Activated CD4-positive, alpha-beta T cell treated with anti-CD3 and anti-CD28 coated beads, Interleukin-2, Interleukin-6, amounts not matched to agents 100 ng/mL and 50 ng/mL, durations not matched to agents 16 hours and 8 hours (primary cell): Measurements from ENCODE around the gene SLC6A3.
"Not testable (repeated sequence)": the region's sequence is repeated elsewhere in the genome, so short reads cannot be mapped to it uniquely, and the experiment has no call there.

Experiments
- DNase-seq: peaks from one replicate; pipeline ENCODE4 v3.0.0-alpha.2; 2020

SLC6A3 gene

DNA sequence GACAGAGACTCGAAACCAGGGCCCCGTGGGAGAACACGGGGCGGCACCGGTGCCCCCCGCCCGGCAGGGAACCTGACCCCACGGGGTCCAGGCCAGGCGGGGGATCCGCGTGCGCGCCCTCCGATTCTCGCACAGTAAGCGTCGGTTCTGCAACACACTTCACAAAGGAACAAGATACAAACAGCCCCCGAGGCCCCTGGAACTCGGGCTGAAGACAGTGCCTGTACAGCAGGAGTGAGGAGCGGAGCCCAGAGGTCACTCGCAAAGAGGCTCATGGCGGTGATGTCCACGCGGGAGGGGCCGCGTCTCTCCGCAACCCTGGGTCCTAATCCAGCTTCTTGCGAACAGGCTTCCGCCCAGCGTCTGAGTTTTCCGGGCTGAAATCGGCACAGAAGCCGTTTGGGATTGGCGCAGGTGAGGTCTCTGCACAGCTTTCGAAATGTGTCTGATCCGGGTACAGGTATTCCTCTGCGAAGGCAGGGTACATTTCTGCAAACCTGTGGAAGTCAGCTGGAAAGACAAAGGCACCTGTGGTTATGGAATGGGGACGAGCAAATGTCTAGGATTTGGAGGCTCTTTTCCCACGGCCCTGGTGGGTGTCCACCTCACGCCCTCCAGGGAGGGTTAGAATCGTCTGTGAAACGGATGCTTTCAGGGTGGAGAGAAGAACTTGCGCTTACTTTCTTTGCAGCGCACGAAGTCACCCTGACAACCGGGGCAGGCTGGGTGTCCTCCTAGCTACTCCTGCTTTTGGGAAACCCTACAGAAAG, 18.3 kb upstream of the SLC6A3 start:
- DNase-seq: no peak

DNA sequence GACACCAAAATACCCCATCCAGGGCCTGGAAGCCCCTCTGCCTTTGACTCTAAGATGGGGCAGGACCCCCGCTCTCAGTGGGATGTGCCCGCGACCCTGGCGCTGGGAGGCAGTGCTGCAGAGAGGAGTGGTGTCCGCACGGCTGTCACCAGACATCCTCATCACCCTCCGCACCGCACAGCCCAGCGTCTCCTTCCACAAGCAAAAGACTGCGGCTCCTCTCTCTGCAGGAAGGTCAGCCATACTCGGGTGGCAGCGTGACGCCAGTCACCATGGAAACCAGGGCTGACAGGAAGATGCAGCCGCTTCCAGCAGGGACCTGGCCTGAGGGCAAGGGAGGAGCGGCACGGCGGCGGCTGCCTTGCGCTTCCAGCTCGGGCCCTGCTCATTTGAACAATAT, 17.1 kb upstream of the SLC6A3 start:
- DNase-seq: no peak

DNA sequence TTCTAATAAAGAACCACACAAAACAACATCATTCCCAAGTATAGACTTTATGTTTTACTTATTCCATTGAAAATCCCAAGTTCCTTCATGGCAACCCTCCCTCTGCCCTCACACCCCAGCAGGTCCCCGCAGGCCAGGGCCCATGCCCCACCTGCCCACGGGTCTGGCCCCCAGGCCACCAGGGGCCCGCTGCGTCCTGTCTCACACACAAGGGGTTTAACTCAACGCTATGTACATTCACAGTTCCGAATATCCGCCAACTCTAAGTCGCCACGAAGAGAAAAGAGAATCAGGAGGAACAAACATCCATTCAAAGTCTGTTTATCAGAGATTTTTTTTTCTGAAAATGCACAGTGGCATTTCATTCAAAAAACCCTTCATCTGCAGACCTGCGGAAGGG, 16.2 kb upstream of the SLC6A3 start:
- DNase-seq: no peak

DNA sequence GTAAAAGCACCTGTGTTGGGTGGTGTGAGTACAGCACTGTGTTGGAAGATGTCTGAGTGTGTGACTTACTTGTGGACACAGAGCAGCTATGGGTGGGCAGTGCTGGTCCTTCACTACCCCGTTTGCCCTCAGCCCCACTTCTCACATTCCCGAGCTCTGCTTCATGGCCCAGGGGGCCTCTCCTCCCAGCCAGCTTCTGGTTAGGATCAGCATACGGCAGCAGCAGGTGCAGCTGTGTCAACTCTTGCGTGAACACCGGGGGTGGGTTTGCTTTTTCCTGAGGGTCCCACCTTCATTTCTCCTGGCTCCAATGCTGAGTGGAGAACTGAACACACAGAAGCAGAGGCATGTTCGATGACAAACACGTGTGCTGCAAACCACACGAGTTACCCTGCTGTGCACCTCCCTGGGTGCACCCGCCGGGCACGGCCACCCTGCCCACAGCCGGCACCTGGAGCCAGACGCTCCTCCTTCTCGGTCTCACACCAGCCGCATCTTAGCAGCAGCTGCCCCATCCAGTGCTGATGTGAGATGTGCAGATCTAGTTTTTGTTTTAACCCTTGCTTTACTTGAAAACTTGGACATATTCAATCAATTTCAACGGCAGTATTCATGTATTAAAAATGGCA, 14.9 kb upstream of the SLC6A3 start:
- no peak for DNase-seq

DNA sequence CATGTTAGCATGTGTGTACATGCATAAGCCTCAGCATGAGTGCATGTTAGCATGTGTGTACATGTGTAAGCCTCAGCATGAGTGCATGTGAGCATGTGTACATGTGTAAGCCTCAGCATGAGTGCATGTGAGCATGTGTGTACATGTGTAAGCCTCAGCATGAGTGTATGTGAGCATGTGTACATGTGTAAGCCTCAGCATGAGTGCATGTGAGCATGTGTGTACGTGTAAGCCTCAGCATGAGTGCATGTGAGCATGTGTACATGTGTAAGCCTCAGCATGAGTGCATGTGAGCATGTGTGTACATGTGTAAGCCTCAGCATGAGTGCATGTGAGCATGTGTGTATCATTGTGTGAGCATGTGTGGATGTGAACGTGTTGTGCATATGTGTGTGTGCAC, 14.2 kb upstream of the SLC6A3 start:
- not testable (repeated sequence) for DNase-seq

DNA sequence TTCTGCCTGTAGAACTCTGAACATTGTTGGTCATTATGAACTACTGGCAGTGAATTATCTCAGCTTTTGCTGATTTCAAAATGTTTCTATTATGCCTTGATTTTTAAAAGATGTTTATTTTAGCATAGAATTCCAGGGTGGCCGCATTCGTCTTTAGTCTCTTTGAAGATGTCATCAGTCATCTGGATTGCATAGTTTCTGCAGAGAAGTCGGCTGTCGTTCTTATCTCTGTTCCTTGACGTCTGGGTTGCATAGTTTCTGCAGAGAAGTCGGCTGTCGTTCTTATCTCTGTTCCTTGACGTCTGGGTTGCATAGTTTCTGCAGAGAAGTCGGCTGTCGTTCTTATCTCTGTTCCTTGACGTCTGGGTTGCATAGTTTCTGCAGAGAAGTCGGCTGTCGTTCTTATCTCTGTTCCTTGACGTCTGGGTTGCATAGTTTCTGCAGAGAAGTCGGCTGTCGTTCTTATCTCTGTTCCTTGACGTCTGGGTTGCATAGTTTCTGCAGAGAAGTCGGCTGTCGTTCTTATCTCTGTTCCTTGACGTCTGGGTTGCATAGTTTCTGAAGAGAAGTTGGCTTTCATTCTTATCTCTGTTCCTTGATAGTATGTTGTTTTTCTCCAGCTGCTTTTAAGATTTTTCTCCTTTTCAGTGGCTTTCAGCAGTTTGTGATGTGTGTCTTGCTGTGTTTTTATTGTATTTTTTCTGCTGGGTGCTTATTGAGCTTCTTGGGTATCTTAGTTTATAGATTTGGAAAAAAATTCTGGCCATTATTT, 11.1 kb upstream of the SLC6A3 start:
- DNase-seq: not testable (repeated sequence)

DNA sequence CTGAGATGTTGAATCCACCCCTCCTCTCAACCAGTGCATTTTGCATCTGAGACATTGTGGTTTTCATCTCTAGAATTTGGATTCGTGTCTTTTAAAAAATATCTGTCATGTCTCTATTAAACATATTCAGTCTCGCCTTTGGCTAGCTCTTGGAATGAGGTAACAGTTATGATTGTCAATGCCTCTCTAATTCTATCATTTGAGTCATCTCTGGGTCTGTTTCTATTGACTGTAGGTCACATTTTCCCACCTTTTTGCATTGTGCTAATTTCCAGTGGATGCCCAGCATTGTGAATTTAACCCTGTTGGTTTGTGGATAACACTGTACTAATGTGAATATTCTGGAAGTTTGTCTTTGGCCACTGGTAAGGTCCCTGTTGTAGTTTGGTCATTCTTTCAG, 8.4 kb upstream of the SLC6A3 start:
- DNase-seq: no peak

DNA sequence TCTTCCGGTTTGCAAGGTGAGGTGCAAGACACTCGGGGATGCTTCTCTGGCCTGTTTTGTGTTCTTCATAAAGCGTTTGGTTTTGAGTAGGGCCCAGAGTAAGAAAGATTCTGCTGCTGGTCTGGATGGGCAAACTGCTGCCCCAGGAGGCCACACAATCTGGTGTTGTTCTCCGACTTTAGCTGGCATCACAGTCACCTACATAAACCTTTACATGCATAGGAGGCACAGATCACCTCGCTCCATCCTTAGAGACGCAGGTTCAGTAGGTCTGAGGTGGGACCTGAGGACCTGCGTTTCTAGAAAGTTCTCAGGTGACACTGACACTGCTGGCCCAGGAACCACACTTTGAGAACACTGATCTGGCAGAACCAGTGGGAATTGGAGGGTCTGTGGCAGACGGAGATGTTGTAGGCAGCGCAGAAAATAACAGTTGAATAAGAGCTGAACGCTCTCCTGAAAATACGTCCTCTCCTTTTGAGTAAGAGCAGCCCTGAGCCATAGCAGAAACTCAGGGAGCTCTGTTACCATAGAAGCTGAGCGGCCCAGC, 3.9 kb upstream of the SLC6A3 start:
- DNase-seq: no peak

DNA sequence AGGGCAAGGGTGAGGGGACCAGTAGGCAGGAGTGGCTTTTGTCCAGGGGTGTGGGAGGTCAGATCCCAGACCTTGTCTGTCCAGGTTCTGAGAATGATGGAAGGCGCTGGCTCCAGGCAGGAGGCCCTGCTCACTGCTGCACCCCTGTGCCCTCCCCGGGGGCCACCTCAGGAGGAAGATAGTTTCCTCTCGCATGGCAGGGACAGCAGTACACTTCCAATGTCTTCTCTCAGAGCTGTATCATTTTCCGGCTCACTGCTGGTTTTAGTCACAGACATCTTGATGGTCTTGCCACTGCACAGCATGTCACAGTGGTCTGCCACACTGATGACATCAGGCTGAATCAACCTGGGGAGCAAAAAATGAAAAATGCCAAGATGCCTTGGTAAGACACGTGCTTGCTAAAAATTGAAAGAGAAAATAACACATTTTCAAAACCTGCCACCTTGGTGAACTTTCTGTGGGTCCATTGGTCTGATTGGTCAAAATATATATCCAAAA, 3.3 kb upstream of the SLC6A3 start:
- no peak for DNase-seq

DNA sequence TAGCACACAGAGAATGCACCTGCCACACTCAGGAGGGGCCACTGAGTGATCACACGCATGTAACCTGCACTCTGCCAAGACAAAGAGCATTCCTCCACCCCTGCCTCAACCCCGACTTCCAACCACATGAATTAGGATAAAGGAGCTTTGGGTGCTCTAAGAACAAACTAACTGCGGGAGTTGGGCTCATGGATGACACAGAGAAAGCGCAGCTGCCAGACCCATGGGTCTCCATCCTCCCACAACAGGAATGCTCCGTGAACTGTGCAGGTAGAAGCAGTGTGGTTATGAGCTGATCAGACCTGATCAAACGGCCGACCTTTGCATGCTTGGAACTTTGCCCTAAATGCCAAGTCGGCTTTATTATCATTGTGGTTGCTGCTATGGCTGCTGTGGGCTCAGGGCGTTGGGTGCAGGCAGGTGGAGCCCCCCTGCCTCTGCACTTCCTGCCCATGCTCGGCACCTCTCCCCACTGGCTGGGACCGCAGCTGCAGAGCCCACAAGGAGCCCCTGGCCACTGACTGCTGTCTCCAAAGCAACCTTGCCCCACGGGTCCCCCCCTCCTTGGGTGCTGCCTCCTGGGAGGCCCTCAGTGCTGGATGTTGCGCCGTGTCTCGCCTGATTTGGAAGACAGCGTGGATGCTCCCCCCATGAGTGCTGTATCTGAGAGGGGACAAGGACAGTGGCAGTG, 2.6 kb upstream of the SLC6A3 start:
- no peak for DNase-seq

DNA sequence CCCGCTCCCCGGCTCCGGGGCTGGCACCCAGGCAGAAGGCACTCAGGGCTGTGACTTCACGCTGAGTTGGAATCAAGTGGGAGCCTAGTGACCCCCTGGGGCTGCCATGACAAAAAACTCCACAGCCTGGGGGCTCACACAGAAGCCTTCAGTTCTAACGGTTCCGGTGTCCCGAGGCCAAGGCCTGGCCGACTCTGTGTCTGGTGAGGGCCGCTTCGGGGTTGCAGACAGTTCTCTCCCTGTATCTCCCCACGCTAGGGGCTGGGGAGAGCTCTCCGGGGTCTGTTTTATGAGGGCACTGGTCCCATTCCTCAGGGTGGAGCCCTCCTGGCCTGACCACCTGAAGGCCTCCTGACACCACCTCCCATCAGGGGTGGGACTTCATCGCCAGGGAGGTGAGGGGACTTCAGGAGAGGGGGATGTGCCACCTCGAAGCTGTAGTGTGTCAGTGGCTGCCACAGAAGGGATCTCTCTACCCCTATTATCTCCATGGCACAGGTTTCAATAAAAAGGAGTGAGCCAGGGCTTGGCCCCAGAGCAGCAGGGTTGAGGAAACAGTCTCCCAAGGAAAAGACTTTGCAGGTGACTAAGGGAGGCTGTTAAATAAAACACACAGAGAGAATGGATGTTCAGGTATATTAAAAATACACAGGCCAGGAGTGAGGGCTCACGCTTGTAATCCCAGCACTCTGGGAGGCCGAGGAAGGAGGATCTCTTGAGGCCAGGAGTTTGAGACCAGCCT, 1.5 kb upstream of the SLC6A3 start:
- no peak for DNase-seq

DNA sequence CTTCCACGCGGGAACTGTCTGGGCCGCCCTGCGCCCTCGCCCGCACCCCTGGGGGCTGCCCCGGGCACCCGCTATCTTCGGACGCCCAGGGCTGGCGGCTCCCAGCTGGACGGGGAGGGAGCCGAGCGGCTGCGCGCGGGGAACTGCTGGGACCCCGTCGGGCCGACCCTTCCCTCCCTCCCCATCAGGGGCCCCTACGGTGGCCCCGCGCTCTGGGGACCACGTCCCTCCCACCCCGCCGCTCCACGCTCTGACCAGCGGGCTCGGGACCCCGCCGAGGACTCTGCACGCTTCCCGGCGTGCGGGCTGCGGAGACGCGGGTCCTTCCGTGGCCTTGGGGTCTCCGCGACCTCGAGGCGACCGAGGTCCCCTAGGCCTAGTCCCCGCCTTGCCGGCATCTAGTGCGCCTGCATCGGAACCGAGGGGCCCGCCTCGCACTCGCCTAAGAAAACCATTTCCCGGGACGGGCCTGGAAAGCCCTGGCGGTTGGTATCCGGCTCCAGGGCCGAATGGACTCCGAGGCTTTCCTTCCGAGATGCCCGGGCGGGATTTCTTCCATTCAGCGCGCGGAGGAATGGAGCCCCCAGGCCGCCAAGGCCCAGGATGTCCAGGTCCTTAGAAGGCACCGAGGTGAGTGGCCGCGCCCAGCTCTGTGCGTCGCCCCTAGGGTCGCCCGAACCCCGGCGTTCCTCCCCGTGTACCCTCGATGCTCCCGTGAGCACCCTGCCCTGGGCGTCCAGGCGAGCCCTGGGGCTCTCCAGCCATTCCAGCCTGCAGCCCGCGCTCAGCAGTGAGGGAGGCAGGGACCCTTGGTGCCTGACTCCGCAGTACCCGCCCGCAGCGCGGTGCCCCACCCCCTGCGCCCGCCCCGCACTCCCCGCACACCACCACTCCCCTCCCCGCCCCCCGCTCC, 705 bp upstream of the SLC6A3 start:
- no peak for DNase-seq

DNA sequence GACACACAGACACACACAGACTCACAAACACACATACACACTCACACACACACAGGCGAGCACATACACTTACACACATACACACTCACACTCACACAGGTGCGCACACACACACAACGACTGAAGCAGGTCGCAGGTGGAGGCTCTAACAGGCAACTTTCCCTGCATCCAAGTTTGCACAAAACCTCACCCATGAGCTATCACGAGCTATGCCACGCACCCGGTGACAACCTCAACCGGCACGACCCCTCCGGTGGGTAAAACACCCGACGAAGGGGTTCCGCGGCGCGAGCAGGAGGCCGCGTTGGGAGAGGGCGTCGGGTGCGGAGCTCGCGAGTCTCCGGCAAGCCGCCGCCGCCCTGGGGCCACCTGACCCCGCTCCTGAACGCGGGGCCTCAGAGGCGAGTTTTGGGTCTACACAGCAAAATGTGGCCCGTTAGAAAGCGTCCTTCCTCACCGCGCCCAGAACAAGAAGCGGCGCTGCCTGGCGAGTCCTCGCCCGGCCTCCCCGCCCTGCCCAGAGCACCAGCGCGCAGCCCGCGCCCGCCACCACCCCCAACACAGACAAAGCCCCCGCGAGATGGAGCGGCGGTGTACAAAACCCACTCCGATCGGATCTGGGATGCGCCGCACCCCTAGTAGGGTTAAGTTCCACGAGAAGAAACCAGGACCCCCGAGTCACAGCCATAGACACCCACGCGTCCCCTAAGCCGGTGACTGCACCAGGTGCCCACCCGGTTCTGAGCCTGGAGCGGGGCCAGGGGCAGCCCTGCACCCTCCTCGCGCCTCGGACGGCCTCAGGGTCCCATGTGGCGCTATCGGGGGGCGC, 665 bp downstream of the SLC6A3 start:
- DNase-seq: no peak

DNA sequence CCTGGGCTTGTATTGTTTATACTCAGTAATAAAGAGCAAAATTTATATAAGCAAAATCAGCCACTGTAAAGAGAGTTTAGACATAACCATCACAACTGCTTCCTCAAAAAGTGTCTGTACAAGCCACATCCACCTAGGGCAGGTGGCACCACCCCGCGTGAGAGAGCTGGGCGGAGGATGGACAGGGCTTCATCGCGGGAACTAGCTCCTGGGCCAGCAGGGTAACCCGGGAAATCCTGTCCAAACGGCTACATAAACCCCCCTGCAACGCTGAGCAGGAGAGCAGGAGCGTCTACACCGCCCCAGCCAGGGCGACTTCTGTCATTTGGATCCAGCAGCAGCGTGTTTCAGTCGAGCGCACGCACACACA, 1.3 kb downstream of the SLC6A3 start:
- no peak for DNase-seq

DNA sequence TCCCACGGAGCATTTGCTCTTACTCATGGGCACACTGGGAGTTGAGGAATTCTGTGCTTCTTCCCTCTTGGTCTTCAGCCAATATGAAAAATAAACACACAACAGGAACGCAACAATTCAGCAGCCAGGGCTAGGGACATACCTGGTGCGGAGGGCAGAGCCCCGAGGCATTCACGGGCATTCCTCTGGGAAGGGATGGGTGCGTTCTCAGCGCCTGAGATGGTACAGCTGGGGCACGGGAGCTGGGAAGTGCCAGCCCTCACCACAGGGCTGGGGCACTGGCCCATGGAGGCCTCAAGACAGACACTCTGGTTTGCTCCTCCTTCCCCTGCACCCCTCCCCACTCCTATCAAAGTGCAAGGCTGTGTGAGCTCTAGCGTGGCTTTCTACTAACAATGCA, 2.1 kb downstream of the SLC6A3 start:
- no peak for DNase-seq

DNA sequence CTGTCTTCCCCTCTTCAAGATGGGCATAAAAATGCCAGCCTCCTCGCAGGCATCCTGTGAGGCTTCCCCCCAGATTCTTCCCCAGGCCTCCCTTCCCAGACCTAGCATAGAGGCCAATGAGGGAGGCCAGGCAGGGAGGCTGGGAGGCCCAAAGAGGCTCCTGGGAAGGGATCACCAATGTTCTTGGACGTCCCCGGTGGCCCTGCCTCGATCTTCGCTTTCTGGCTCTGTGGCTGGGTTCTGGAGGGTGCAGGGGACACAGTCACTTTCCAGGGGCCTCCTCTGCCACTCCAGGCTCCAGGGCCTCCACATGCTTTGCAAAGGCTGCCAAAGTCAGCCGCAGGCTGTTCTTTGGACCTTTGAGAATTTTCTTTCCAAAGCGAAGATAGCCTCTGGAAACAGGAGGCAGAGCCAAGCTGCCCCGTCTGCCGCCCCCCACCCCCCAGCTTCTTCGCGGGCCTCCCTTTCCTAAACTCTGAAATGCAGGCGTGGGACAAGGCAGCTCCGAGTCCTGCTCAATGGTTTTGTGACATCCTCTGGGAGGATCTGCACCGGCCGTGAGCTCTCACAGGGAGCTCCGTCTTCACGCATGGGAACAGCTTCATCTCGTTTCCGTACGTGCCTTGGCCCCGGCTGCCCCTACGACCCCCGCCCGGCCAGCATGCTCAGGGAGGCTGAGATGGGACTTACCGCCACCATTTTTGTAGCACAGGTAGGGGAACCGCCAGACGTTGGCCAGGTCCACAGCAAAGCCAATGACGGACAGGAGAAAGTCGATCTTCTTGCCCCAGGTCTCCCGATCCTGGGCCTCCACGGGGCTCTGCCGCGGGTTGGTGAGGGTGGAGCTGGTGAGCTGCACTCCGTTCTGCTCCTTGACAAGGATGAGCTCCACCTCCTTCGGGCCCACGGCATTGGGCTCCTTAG, 2.8 kb downstream of the SLC6A3 start:
- DNase-seq: no peak

DNA sequence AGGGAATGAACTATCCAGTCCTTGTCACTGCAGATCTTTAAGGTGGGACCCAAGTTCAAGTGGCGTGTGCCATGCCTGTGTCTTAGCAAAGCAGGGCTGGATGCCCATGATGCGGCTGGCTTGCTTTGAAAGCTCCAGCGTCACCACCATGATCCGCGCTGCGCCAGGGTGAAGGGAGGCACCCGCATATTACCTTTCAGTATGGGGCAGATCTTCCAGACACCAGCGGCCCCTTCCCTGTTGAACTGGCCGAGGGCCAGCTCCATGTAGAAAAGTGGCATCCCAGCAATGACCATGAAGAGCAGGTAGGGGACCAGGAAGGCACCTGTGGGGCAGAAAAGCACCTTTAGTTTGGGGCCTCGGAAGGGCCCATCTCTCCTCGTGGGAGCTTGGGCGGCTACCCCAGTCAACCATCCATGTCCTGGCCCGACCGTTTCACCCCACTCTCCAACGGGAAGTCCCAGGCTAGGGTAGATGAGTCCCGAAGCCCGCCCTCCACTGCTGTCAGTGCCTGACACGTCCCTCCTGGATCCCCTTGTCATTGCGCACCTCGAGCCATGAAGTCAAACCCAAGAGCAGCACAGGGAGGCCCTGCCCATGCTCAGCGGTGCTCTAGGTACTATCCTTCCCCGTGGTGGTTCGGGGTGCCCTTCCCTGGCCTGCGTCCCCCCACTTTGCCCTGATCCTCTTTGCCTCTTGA, 3.9 kb downstream of the SLC6A3 start:
- DNase-seq: no peak

DNA sequence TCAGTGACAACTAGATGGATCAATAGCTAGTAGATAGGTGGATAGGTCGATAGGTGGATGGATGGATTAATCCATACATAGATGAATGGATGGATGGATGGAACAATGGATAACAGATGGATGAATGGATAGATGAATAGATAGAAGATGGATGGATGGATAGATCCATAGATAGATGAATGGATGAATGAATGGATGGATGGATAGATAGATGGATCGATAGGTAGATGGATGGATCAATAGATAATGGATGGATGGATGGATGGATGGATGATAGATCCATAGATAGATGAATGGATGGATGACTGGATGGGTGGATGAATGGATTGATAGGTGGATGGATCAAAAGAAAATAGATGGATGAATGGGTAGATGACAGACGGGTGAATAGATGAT, 5.1 kb downstream of the SLC6A3 start:
- DNase-seq: no peak
